Stomach (tissue), 9 donors: ENCODE measurements around the gene KCNQ1. TPM values are rescaled to one million over a fixed set of nuclear protein-coding genes. Genes with fewer than 3 reads are reported as not detected.
A peak's percentile ranks its signal among the peaks of the same experiment; 100 is the strongest.
"Not testable (repeated sequence)": the region's sequence is repeated elsewhere in the genome, so short reads cannot be mapped to it uniquely, and the experiment has no call there.

Source experiments
- DNase-seq, 2 donors: peaks; one replicate each; pipeline versions ENCODE4 v3.0.0 to v3.0.0-alpha.2; 2013 to 2019
- H3K27ac ChIP-seq, 5 donors: fragments of 200-600 bp in 4 of 5; sonication (generic) in 4 of 5; one replicate each; pipeline ENCODE4 v1.5.1; 2013 to 2019; ENCODE audit warnings: mild to moderate bottlenecking in 1 of 5, moderate library complexity in 1 of 5
- H3K27me3 ChIP-seq, 3 donors: fragments of 200-600 bp; sonication (generic); one replicate each; pipeline ENCODE4 v1.5.1; 2017 to 2019; ENCODE audit warnings: mixed run types in 1 of 3
- H3K36me3 ChIP-seq, 4 donors: fragments of 200-600 bp; sonication (generic); 1 replicate in 3 of 4; 2 replicates in 1 of 4; pipeline ENCODE4 v1.5.1; 2016 to 2019
- H3K4me1 ChIP-seq, 4 donors: fragments of 200-600 bp; sonication (generic); one replicate each; pipeline ENCODE4 v1.5.1; 2016 to 2019
- H3K4me3 ChIP-seq, 4 donors: fragments of 200-600 bp; sonication (generic) in 3 of 4; one replicate each; pipeline ENCODE4 v1.5.1; 2016 to 2019; ENCODE audit warnings: mild to moderate bottlenecking in 1 of 4
- H3K9me3 ChIP-seq, 4 donors: fragments of 200-600 bp; sonication (generic); one replicate each; pipeline ENCODE4 v1.5.1; 2016 to 2019
- EP300 ChIP-seq: sonication (generic); formaldehyde crosslinking; IDR thresholded peaks from one replicate; pipeline ENCODE4 v1.6.1; 2017; ENCODE audit warnings: antibody characterized with exemption
- POLR2A ChIP-seq, 4 donors: fragments of 450-650 bp; IDR thresholded peaks; one replicate each; pipeline ENCODE4 v1.6.1; 2016; ENCODE audit warnings: antibody characterized with exemption in 4 of 4, control low read depth in 2 of 4, mild to moderate bottlenecking in 1 of 4, moderate library complexity in 1 of 4
- POLR2AphosphoS5 ChIP-seq, 3 donors: sonication (generic); formaldehyde crosslinking; IDR thresholded peaks; one replicate each; pipeline ENCODE4 v1.6.1; 2016; ENCODE audit warnings: antibody characterized with exemption in 3 of 3
- WGBS, 5 donors: extraction: QIAGEN DNeasy Blood & Tissue Kit in 3 of 5; methylation state at CpG; one replicate each; pipeline versions ENCODE4 v1.1.5 to v1.1.7; 2013 to 2018; 5-methylcytosine and 5-hydroxymethylcytosine counted together
- intact Hi-C: fragments of 100-400 bp; cut with DNase I; formaldehyde crosslinking; loops from one replicate; pipeline ENCODE4 v1.15.1; 2023; ENCODE audit warnings: low total_unique reads
- polyA plus RNA-seq, 3 donors: library from polyadenylated mRNA; stranded (reverse); fragments of 200-250 nt; gene quantifications; one replicate each; pipeline ENCODE4 v1.2.3, GENCODE V29; 2013
- total RNA-seq, 5 donors: library from RNA; depleted of rRNA; stranded (reverse); fragments of >200 nt; gene quantifications; one replicate each; pipeline versions ENCODE4 v1.1.0 to v1.2.3, GENCODE V29; 2014 to 2016
- TF ChIP-seq, protein P1 (sequence below), 7 experiments: fragments of 450-650 bp in 4 of 7; fragments of 200-600 bp in 3 of 7; sonication (generic) in 3 of 7; IDR thresholded peaks; one replicate each; pipeline ENCODE4 v1.5.1; 2016 to 2019; ENCODE audit warnings: antibody characterized with exemption in 7 of 7, control low read depth in 2 of 7, mild to moderate bottlenecking in 1 of 7
- donor health status: healthy with polysubstance abuse.
- donor health status: Bipolar disorder and iron deficiency.
- donor health status: healthy.

The KCNQ1 gene
- total and polyA plus RNA-seq, 8 donors, result 12.1 to 155 (median 49.0) TPM

DNA sequence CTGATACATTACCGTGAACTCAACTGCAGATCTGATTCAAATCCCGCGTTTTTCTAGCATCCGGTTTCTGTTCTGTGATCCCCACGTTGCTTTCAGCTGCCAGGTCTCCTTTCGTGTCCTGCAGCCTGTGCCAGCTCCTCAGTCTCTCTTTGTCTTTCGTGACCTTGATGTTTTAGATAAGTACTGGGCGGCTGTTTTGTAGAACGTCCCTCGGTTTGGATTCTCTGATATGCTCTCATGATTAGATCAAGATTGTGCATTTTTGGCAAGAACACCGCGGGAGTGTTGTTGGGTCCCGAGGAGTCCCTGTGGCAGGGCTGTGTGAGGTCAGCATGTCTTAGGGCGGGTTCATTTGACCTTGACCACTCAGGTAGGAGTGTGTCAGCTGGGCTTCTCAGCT lies 38.6 kb downstream of the KCNQ1 start:
- Histone ChIP-seq H3K4me1 (peaks cover 9 to 21% (median 14%) of the 10 kb centered on the region in 4 donors), H3K27me3 (peaks cover 0 to 18% (median 0%) of the 10 kb centered on the region in 3 donors), H3K27ac (peak overlapping the region in 3 of 5 donors; percentile 41 to 64 (median 56)), H3K4me3 (no peak overlapping the region), H3K36me3 (no peaks in the 10 kb centered on the region), H3K9me3 (peaks cover 0 to 30% (median 25%) of the 10 kb centered on the region in 4 donors)
- WGBS, 5 donors, result 19 to 44% (median 33%) methylated on average over 14 of the region's 14 CpGs
- peak; percentile 37 to 68 for DNase-seq
- TF ChIP-seq, protein P1, sequence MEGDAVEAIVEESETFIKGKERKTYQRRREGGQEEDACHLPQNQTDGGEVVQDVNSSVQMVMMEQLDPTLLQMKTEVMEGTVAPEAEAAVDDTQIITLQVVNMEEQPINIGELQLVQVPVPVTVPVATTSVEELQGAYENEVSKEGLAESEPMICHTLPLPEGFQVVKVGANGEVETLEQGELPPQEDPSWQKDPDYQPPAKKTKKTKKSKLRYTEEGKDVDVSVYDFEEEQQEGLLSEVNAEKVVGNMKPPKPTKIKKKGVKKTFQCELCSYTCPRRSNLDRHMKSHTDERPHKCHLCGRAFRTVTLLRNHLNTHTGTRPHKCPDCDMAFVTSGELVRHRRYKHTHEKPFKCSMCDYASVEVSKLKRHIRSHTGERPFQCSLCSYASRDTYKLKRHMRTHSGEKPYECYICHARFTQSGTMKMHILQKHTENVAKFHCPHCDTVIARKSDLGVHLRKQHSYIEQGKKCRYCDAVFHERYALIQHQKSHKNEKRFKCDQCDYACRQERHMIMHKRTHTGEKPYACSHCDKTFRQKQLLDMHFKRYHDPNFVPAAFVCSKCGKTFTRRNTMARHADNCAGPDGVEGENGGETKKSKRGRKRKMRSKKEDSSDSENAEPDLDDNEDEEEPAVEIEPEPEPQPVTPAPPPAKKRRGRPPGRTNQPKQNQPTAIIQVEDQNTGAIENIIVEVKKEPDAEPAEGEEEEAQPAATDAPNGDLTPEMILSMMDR (IDR thresholded peaks at IDR 0.05), result no peak
- TF ChIP-seq POLR2AphosphoS5 (IDR thresholded peaks at IDR 0.05), result peak in 2 of 3 donors; percentile 33 to 47
- TF ChIP-seq POLR2A (IDR thresholded peaks at IDR 0.05), result no peak
- no peak for TF ChIP-seq EP300
- intact Hi-C loops, result no loop called here

DNA sequence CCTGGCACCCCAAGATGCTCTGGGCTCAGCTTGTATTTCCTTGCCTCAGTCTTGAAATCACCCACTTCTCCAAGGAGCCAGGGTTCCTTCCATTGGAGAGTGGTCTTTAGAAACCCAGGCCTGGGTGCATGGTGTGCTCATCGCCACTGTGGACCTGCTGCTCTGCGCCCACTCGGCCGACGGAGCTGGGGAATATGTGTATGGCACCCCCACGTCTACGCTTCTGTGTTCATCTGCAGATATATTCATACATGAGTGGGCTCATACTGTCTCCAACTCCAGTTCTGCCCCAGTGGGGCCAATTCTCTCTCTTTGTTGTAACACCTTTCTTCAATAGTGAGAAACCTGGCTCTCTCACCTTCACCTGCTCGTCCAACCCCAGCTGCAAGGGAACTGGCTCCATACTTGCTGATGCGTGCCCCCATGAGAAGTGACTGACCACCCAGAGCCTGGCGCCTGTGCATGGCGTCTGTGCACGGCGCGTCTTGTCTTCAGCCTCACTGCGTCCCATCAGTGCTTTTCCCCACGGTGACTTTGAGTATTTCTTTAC lies 39.8 kb downstream of the KCNQ1 start:
- Histone ChIP-seq H3K9me3 (peaks cover 0 to 33% (median 27%) of the 10 kb centered on the region in 4 donors), H3K4me3 (no peak overlapping the region), H3K36me3 (no peaks in the 10 kb centered on the region), H3K27me3 (peaks cover 0 to 18% (median 0%) of the 10 kb centered on the region in 3 donors), H3K27ac (peak overlapping the region in 3 of 5 donors; percentile 41 to 64 (median 56)), H3K4me1 (peaks cover 9 to 21% (median 14%) of the 10 kb centered on the region in 4 donors)
- TF ChIP-seq POLR2A (IDR thresholded peaks at IDR 0.05) (no peak), EP300 (no peak), POLR2AphosphoS5 (IDR thresholded peaks at IDR 0.05) (no peak)
- TF ChIP-seq, protein P1 (IDR thresholded peaks at IDR 0.05), result no peak
- no peak for DNase-seq
- 94 to 95% (median 95%) methylated on average over 16 of the region's 16 CpGs for WGBS, 5 donors
- intact Hi-C loops, result no loop called here

DNA sequence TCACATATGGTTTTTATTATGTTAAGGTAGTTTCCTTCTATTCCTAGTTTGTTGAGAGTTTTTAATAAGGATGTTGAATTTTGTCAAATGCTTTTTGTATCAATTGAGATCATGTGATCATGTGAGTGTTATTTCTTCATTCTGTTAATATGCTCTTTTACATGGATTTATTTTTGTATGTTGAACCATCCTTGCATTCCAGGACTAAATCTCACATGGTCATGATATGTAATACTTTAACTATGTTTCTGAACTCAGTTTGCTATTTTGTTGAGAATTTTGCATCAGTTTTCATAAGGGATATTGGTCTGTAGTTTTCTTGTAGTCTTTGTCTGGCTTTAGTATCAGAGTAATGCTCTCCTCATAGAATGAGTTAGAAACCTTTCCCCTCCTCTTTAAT lies 43.2 kb downstream of the KCNQ1 start:
- Histone ChIP-seq H3K4me3 (no peak overlapping the region), H3K36me3 (no peaks in the 10 kb centered on the region), H3K27me3 (peaks cover 0 to 14% (median 0%) of the 10 kb centered on the region in 3 donors), H3K27ac (no peak overlapping the region), H3K4me1 (peaks cover 2 to 10% (median 4%) of the 10 kb centered on the region in 4 donors), H3K9me3 (peaks cover 0 to 36% (median 26%) of the 10 kb centered on the region in 4 donors)
- DNase-seq, result no peak
- intact Hi-C loops, result no loop called here
- TF ChIP-seq POLR2AphosphoS5 (IDR thresholded peaks at IDR 0.05) (no peak), EP300 (no peak), POLR2A (IDR thresholded peaks at IDR 0.05) (no peak)
- TF ChIP-seq, protein P1 (IDR thresholded peaks at IDR 0.05), result no peak

DNA sequence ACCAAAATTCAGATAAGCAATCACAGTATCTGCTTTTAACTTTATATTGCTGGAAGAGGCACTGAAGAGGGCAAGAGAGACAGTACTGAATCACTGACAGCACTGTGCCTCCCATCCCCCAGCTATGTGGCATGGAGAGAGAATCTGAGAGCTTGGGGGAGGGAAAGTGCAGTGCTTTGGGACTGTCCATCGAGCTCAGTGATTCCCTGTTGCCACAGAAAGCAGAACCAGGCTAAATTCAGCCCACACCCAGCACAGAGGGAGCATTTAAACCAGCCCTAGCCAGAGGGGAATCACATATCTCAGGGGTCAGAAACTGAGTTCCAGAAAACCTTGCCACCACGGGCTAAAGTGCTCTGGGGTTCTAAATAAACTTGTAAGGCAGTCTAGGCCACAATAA lies 44.3 kb downstream of the KCNQ1 start:
- H3K4me1 ChIP-seq, result peaks cover 0 to 1% (median 0%) of the 10 kb centered on the region in 4 donors
- TF ChIP-seq, protein P1 (IDR thresholded peaks at IDR 0.05), result no peak
- TF ChIP-seq POLR2A (IDR thresholded peaks at IDR 0.05) (no peak), EP300 (no peak), POLR2AphosphoS5 (IDR thresholded peaks at IDR 0.05) (no peak)
- DNase-seq, result no peak
- H3K4me3 ChIP-seq, result no peak overlapping the region
- 33 to 66% (median 59%) methylated on average over 2 of the region's 2 CpGs for WGBS, 5 donors
- no peak overlapping the region for H3K27ac ChIP-seq
- H3K36me3 ChIP-seq, result no peaks in the 10 kb centered on the region
- intact Hi-C loops, result no loop called here
- H3K27me3 ChIP-seq, result peaks cover 0 to 5% (median 0%) of the 10 kb centered on the region in 3 donors
- peaks cover 0 to 36% (median 26%) of the 10 kb centered on the region in 4 donors for H3K9me3 ChIP-seq

DNA sequence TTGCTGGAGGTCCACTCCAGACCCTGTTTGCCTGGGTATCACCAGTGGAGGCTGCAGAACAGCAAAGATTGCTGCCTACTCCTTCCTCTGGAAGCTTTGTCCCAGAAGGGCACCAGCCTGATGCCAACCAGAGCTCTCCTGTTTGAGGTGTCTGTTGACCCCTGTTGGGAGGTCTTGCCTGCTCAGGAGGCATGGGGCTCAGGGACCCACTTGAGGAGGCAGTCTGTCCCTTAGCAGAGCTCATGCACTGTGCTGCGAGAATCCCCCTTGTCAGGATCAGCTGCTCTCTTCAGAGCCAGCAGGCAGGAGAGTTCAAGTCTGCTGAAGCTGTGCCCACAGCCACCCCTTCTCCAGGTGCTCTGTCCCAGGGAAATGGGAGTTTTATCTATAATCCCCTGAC lies 53.1 kb downstream of the KCNQ1 start:
- H3K36me3 ChIP-seq, H3K4me3 ChIP-seq, H3K4me1 ChIP-seq, intact Hi-C loops: not testable (repeated sequence)
- WGBS, 5 donors, result 89 to 100% (median 96%) methylated on average over 1 of the region's 1 CpG; no CpG with 5 or more reads in 1 of the 5 donors
- Histone ChIP-seq H3K9me3 (peaks cover 0 to 38% (median 21%) of the 10 kb centered on the region in 4 donors), H3K27me3 (peaks cover 0 to 11% (median 0%) of the 10 kb centered on the region in 3 donors), H3K27ac (peak overlapping the region in 1 of 5 donors; percentile 4)
- peak in 1 of 2 donors; percentile 16 for DNase-seq
